ENCODE results near the gene PREX1.

The PREX1 gene

GRCh38 chr20:48629069-48629959 lies 198.5 kb downstream of the PREX1 start:
- Mint-ChIP-seq H3K27ac (peak overlapping the region; percentile 20), H3K9me3 (no peaks in the 10 kb centered on the region), H3K4me3 (no peak overlapping the region), H3K27me3 (ENCODE audit: low read depth) (no peaks in the 10 kb centered on the region), H3K36me3 (ENCODE audit: low read depth) (peaks cover 12% of the 10 kb centered on the region), H3K4me1 (ENCODE audit: low read depth) (peaks cover 5% of the 10 kb centered on the region)
- DNase-seq (ENCODE audit: low spot score), result no peak

- Mint-ChIP-seq H3K9me3 (no peaks in the 10 kb centered on the region), H3K4me1 (ENCODE audit: low read depth) (peaks cover 5% of the 10 kb centered on the region), H3K4me3 (no peak overlapping the region), H3K27me3 (ENCODE audit: low read depth) (no peaks in the 10 kb centered on the region), H3K27ac (no peak overlapping the region), H3K36me3 (ENCODE audit: low read depth) (peaks cover 7% of the 10 kb centered on the region)
- no peak for DNase-seq (ENCODE audit: low spot score)
Measured at GRCh38 chr20:48627737-48628128, 200.1 kb downstream of the PREX1 start.

- H3K27me3 Mint-ChIP-seq (ENCODE audit: low read depth), result no peaks in the 10 kb centered on the region
- H3K4me1 Mint-ChIP-seq (ENCODE audit: low read depth), result peaks cover 5% of the 10 kb centered on the region
- H3K27ac Mint-ChIP-seq, result peak overlapping the region; percentile 65
- H3K4me3 Mint-ChIP-seq, result no peak overlapping the region
- peaks cover 7% of the 10 kb centered on the region for H3K36me3 Mint-ChIP-seq (ENCODE audit: low read depth)
- no peak for DNase-seq (ENCODE audit: low spot score)
- H3K9me3 Mint-ChIP-seq, result no peaks in the 10 kb centered on the region
Measured at GRCh38 chr20:48626938-48627736, 200.7 kb downstream of the PREX1 start.

- H3K36me3 Mint-ChIP-seq (ENCODE audit: low read depth), result peaks cover 7% of the 10 kb centered on the region
- H3K9me3 Mint-ChIP-seq, result no peaks in the 10 kb centered on the region
- H3K4me1 Mint-ChIP-seq (ENCODE audit: low read depth), result peaks cover 6% of the 10 kb centered on the region
- H3K4me3 Mint-ChIP-seq, result peak overlapping the region; percentile 43
- H3K27ac Mint-ChIP-seq, result peak overlapping the region; percentile 65
- H3K27me3 Mint-ChIP-seq (ENCODE audit: low read depth), result no peaks in the 10 kb centered on the region
- no peak for DNase-seq (ENCODE audit: low spot score)
Measured at GRCh38 chr20:48626226-48626937, 201.4 kb downstream of the PREX1 start.

GRCh38 chr20:48625136-48625900 lies 202.5 kb downstream of the PREX1 start:
- H3K9me3 Mint-ChIP-seq, result no peaks in the 10 kb centered on the region
- H3K27me3 Mint-ChIP-seq (ENCODE audit: low read depth), result no peaks in the 10 kb centered on the region
- H3K4me3 Mint-ChIP-seq, result no peak overlapping the region
- peaks cover 15% of the 10 kb centered on the region for H3K4me1 Mint-ChIP-seq (ENCODE audit: low read depth)
- DNase-seq (ENCODE audit: low spot score), result no peak
- H3K36me3 Mint-ChIP-seq (ENCODE audit: low read depth), result peaks cover 7% of the 10 kb centered on the region
- H3K27ac Mint-ChIP-seq, result no peak overlapping the region

GRCh38 chr20:48624315-48625020 lies 203.3 kb downstream of the PREX1 start:
- Mint-ChIP-seq H3K4me1 (ENCODE audit: low read depth) (peaks cover 15% of the 10 kb centered on the region), H3K27ac (no peak overlapping the region), H3K9me3 (no peaks in the 10 kb centered on the region)

GRCh38 chr20:48623906-48624265 lies 203.9 kb downstream of the PREX1 start:
- Mint-ChIP-seq H3K36me3 (ENCODE audit: low read depth) (peaks cover 5% of the 10 kb centered on the region), H3K4me1 (ENCODE audit: low read depth) (peaks cover 15% of the 10 kb centered on the region), H3K4me3 (no peak overlapping the region), H3K27ac (no peak overlapping the region), H3K9me3 (no peaks in the 10 kb centered on the region), H3K27me3 (ENCODE audit: low read depth) (no peaks in the 10 kb centered on the region)
- no peak for DNase-seq (ENCODE audit: low spot score)

More at GRCh38 chr20:48624315-48625020, 203.3 kb downstream of the PREX1 start:
- no peak overlapping the region for H3K4me3 Mint-ChIP-seq
- no peak for DNase-seq (ENCODE audit: low spot score)
- H3K36me3 Mint-ChIP-seq (ENCODE audit: low read depth), result peaks cover 5% of the 10 kb centered on the region
- no peaks in the 10 kb centered on the region for H3K27me3 Mint-ChIP-seq (ENCODE audit: low read depth)

GRCh38 chr20:48623176-48623905 lies 204.5 kb downstream of the PREX1 start:
- Mint-ChIP-seq H3K4me1 (ENCODE audit: low read depth) (peaks cover 15% of the 10 kb centered on the region), H3K9me3 (no peaks in the 10 kb centered on the region), H3K36me3 (ENCODE audit: low read depth) (peaks cover 5% of the 10 kb centered on the region), H3K4me3 (no peak overlapping the region), H3K27me3 (ENCODE audit: low read depth) (no peaks in the 10 kb centered on the region), H3K27ac (no peak overlapping the region)
- no peak for DNase-seq (ENCODE audit: low spot score)

- peaks cover 15% of the 10 kb centered on the region for H3K4me1 Mint-ChIP-seq (ENCODE audit: low read depth)
- H3K9me3 Mint-ChIP-seq, result no peaks in the 10 kb centered on the region
- H3K36me3 Mint-ChIP-seq (ENCODE audit: low read depth), result peaks cover 5% of the 10 kb centered on the region
- DNase-seq (ENCODE audit: low spot score), result no peak
- H3K4me3 Mint-ChIP-seq, result no peak overlapping the region
- H3K27me3 Mint-ChIP-seq (ENCODE audit: low read depth), result no peaks in the 10 kb centered on the region
- no peak overlapping the region for H3K27ac Mint-ChIP-seq
Measured at GRCh38 chr20:48622421-48622820, 205.4 kb downstream of the PREX1 start.

GRCh38 chr20:48621376-48622078 lies 206.3 kb downstream of the PREX1 start:
- Mint-ChIP-seq H3K4me3 (peak overlapping the region; percentile 74), H3K4me1 (ENCODE audit: low read depth) (peaks cover 11% of the 10 kb centered on the region), H3K36me3 (ENCODE audit: low read depth) (no peaks in the 10 kb centered on the region), H3K27ac (peak overlapping the region; percentile 32), H3K9me3 (no peaks in the 10 kb centered on the region), H3K27me3 (ENCODE audit: low read depth) (no peaks in the 10 kb centered on the region)
- no peak for DNase-seq (ENCODE audit: low spot score)

GRCh38 chr20:48620507-48621375 lies 207.1 kb downstream of the PREX1 start:
- Mint-ChIP-seq H3K4me3 (peak overlapping the region; percentile 74), H3K9me3 (no peaks in the 10 kb centered on the region), H3K27ac (peak overlapping the region; percentile 32), H3K36me3 (ENCODE audit: low read depth) (no peaks in the 10 kb centered on the region), H3K4me1 (ENCODE audit: low read depth) (peaks cover 10% of the 10 kb centered on the region), H3K27me3 (ENCODE audit: low read depth) (no peaks in the 10 kb centered on the region)
- peak; percentile 71 for DNase-seq (ENCODE audit: low spot score)
